ENCODE results near the gene XYLT1.

- TF ChIP-seq CTCF (optimal IDR thresholded peaks at IDR 0.05 in 1 of 3, IDR thresholded peaks at IDR 0.05 in 1 of 3, conservative IDR thresholded peaks at IDR 0.05 in 1 of 3; ENCODE audit: extremely low read depth in 1 of 3, insufficient read depth in 2 of 3, low read length in 3 of 3) = no peak
- TF ChIP-seq EZH2 (IDR thresholded peaks at IDR 0.05; ENCODE audit: low read length) = no peak
These were observed 78.5 kb downstream of the XYLT1 start for GRCh38 chr16:17392127-17392856.
